CD4-positive, CD25-positive, alpha-beta regulatory T cell (primary cell): ENCODE results near the gene CNTN4. TPM values are rescaled to one million over a fixed set of nuclear protein-coding genes. Genes with fewer than 3 reads are reported as not detected.
"Not testable (repeated sequence)": the region's sequence is repeated elsewhere in the genome, so short reads cannot be mapped to it uniquely, and the experiment has no call there.

Source experiments
- ATAC-seq, 2 donors: fragments of 150-1000 bp; cut with Tn5 transposase; one replicate each; pipeline ENCODE4 v1.10.0; 2021; ENCODE audit warnings: low read depth in 2 of 2, moderate number of reproducible peaks in 2 of 2, moderate library complexity in 1 of 2
- DNase-seq, 3 donors: peaks; one replicate each; pipeline versions ENCODE4 v3.0.0 to v3.0.0-alpha.2; 2012 to 2022; ENCODE audit warnings: mixed read lengths in 1 of 3
- H3K27ac ChIP-seq: one replicate; pipeline ENCODE4 v1.7.0; 2013; ENCODE audit warnings: mild to moderate bottlenecking, low read length; ENCODE audit not compliant: insufficient read depth, poor library complexity, severe bottlenecking
- H3K27me3 ChIP-seq: one replicate; pipeline ENCODE4 v1.7.0; 2013; ENCODE audit warnings: low read length; ENCODE audit not compliant: control insufficient read depth, insufficient read depth
- H3K36me3 ChIP-seq: one replicate; pipeline ENCODE4 v1.7.0; 2013; ENCODE audit warnings: mild to moderate bottlenecking, low read length, moderate library complexity; ENCODE audit not compliant: control insufficient read depth, insufficient read depth
- H3K4me1 ChIP-seq: 2 replicates; pipeline ENCODE4 v1.7.0; 2013; ENCODE audit warnings: mild to moderate bottlenecking, low read length; ENCODE audit not compliant: insufficient read depth, control insufficient read depth, poor library complexity, severe bottlenecking
- H3K4me3 ChIP-seq: one replicate; pipeline ENCODE4 v1.7.0; 2013; ENCODE audit warnings: low read depth, mild to moderate bottlenecking, low read length, moderate library complexity
- H3K9me3 ChIP-seq, 2 experiments: 1 replicate in 1 of 2; 2 replicates in 1 of 2; pipeline ENCODE4 v1.7.0; 2013; ENCODE audit warnings: low read length in 2 of 2, mild to moderate bottlenecking in 1 of 2, moderate library complexity in 1 of 2; ENCODE audit not compliant: control insufficient read depth in 2 of 2
- H3K27ac Mint-ChIP-seq, 3 donors: one replicate each; pipeline ENCODE4 v1.8.0; 2020 to 2022; ENCODE audit warnings: mild to moderate bottlenecking in 3 of 3, mixed read lengths in 3 of 3, moderate library complexity in 2 of 3
- H3K27me3 Mint-ChIP-seq: one replicate; pipeline ENCODE4 v1.8.0; 2022; ENCODE audit warnings: mild to moderate bottlenecking, mixed read lengths
- H3K36me3 Mint-ChIP-seq: one replicate; pipeline ENCODE4 v1.8.0; 2020; ENCODE audit warnings: mixed read lengths
- H3K4me1 Mint-ChIP-seq, 4 donors: one replicate each; pipeline ENCODE4 v1.8.0; 2020 to 2022; ENCODE audit warnings: mixed read lengths in 4 of 4, mild to moderate bottlenecking in 1 of 4
- H3K4me3 Mint-ChIP-seq, 4 donors: one replicate each; pipeline ENCODE4 v1.8.0; 2020 to 2022; ENCODE audit warnings: mild to moderate bottlenecking in 4 of 4, mixed read lengths in 4 of 4, moderate library complexity in 3 of 4
- H3K9me3 Mint-ChIP-seq, 7 donors: one replicate each; pipeline ENCODE4 v1.8.0; 2020 to 2022; ENCODE audit warnings: mixed read lengths in 7 of 7, mild to moderate bottlenecking in 3 of 7, moderate library complexity in 2 of 7
- polyA plus RNA-seq, 4 donors: library from polyadenylated mRNA; unstranded; fragments of 300-500 nt; fragmentation: Illumina TruSeq; gene quantifications; one replicate each; pipeline ENCODE4 v1.2.3, GENCODE V29; 2021
- total RNA-seq: library from RNA; stranded (reverse); gene quantifications from one replicate; pipeline ENCODE4 v1.2.3, GENCODE V29; 2022

The CNTN4 gene
- total and polyA plus RNA-seq, 5 donors from 2014 or later = not detected

DNA sequence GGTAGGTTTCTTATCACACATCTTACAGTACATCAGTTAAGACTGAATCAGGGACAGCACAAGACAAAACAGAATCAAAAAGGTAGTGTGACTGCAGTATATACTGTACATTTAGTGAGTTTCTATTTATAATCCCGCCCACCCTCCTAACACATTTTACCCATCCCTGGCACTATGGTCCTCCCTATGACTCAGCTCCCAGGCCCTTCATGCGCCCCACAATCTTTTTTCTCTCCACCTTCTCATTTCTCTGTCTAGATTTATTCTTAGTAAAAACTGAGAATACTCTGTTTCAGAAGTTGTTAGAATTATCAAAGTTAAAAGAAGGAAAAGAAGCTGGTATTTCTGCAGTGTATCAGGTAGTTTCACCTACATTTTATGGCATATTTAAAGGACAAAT lies 427.3 kb downstream of the CNTN4 start:
- Histone ChIP-seq H3K27me3 (no peaks in the 10 kb centered on the region), H3K4me1 (no peaks in the 10 kb centered on the region), H3K9me3 (no peaks in the 10 kb centered on the region), H3K36me3 (no peaks in the 10 kb centered on the region), H3K27ac (no peak overlapping the region), H3K4me3 (no peak overlapping the region)
- DNase-seq (no peak), ATAC-seq (no peak)
- no peaks in the 10 kb centered on the region for H3K4me1 Mint-ChIP-seq
- no peak overlapping the region for H3K27ac Mint-ChIP-seq
- H3K36me3 Mint-ChIP-seq = no peaks in the 10 kb centered on the region
- no peak overlapping the region for H3K4me3 Mint-ChIP-seq
- peaks cover 0 to 16% (median 6%) of the 10 kb centered on the region in 7 donors for H3K9me3 Mint-ChIP-seq
- no peaks in the 10 kb centered on the region for H3K27me3 Mint-ChIP-seq

DNA sequence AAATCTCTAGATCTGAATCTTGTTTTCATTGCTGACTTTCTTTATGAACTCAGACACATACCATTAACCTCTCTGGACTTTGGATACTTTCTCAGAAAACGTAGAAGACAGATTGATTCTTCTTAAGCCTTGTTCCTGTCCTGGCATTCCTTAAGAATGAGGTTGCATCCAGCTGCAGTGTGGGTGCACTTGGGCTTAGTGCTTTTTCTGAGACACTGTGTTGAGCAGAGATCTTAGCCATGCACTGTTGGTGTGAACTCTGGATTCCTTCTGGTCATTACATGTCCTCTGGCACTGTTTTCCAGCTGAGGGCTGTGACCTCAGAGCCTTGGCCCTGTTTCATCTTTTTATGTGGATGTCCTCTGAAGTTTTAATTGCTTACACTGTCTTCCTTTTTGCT lies 428.3 kb downstream of the CNTN4 start:
- H3K27me3 ChIP-seq = no peaks in the 10 kb centered on the region
- Mint-ChIP-seq H3K4me1 (no peaks in the 10 kb centered on the region), H3K4me3 (no peak overlapping the region), H3K9me3 (peaks cover 0 to 17% (median 6%) of the 10 kb centered on the region in 7 donors), H3K27me3 (no peaks in the 10 kb centered on the region), H3K36me3 (no peaks in the 10 kb centered on the region), H3K27ac (no peak overlapping the region)
- ATAC-seq = no peak
- no peaks in the 10 kb centered on the region for H3K9me3 ChIP-seq
- H3K27ac ChIP-seq = no peak overlapping the region
- no peak overlapping the region for H3K4me3 ChIP-seq
- no peaks in the 10 kb centered on the region for H3K4me1 ChIP-seq
- H3K36me3 ChIP-seq = no peaks in the 10 kb centered on the region
- DNase-seq = no peak

DNA sequence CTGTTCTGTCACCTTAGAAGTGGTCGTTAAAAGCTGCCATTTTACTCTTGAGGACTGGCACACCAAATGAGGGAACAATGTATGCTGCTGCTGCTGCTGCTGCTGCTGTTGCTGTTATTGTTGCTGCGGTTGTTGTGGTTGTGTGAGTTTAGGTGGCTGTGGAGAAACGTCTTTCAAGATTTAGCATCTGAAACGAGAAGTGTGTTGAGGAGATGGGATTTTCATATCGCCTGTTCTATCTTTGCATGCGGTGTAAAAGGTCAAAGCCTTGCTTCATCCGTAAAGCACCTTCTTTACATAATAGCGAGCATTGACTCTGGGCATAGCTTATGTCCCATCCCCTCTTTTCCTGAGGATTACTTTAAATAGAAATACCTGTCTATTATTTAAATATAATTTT lies 428.7 kb downstream of the CNTN4 start:
- not testable (repeated sequence) for H3K4me3 ChIP-seq, H3K36me3 ChIP-seq, H3K9me3 ChIP-seq, H3K27ac ChIP-seq, H3K4me1 Mint-ChIP-seq, H3K27me3 Mint-ChIP-seq, DNase-seq, H3K27ac Mint-ChIP-seq, H3K36me3 Mint-ChIP-seq, H3K4me1 ChIP-seq, ATAC-seq, H3K4me3 Mint-ChIP-seq, H3K27me3 ChIP-seq
- H3K9me3 Mint-ChIP-seq = peaks cover 0 to 17% (median 6%) of the 10 kb centered on the region in 7 donors

DNA sequence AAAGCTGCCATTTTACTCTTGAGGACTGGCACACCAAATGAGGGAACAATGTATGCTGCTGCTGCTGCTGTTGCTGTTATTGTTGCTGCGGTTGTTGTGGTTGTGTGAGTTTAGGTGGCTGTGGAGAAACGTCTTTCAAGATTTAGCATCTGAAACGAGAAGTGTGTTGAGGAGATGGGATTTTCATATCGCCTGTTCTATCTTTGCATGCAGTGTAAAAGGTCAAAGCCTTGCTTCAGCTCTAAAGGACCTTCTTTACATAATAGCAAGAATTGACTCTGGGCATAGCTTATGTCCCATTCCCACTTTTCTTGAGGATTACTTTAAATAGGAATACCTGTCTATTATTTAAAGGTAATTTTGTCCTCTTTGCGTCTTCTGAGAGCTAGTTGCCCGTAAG lies 436.1 kb downstream of the CNTN4 start:
- not testable (repeated sequence) for H3K4me1 Mint-ChIP-seq, H3K36me3 ChIP-seq, DNase-seq, H3K4me3 Mint-ChIP-seq, H3K9me3 ChIP-seq, H3K4me1 ChIP-seq, H3K27me3 ChIP-seq, ATAC-seq, H3K9me3 Mint-ChIP-seq, H3K4me3 ChIP-seq, H3K27ac ChIP-seq, H3K27me3 Mint-ChIP-seq, H3K36me3 Mint-ChIP-seq, H3K27ac Mint-ChIP-seq

DNA sequence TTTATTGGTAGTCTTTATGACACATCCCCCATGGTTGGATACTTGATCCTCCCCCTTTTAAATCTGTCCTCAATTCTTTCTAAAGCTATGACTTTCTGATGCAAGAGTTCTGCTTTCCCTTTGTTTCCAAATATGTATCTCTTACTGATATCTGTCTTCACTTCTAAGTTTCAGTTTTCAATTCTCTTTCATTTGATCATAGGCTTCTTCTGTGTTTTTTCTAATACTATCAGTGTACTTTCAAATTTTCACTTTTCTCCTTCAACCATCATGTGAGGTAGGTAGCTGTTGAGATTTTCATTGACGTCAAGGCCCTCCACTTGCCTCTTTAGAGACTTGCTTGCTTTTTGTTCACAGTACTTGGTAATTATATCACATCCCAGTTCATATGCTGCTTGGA lies 436.5 kb downstream of the CNTN4 start:
- Histone ChIP-seq H3K36me3 (no peaks in the 10 kb centered on the region), H3K4me1 (no peaks in the 10 kb centered on the region), H3K27me3 (no peaks in the 10 kb centered on the region), H3K27ac (no peak overlapping the region), H3K4me3 (no peak overlapping the region), H3K9me3 (peaks cover 0 to 2% of the 10 kb centered on the region in 2 experiments)
- no peak overlapping the region for H3K27ac Mint-ChIP-seq
- no peaks in the 10 kb centered on the region for H3K36me3 Mint-ChIP-seq
- peaks cover 1 to 8% (median 4%) of the 10 kb centered on the region in 7 donors for H3K9me3 Mint-ChIP-seq
- ATAC-seq (no peak), DNase-seq (no peak)
- H3K27me3 Mint-ChIP-seq = no peaks in the 10 kb centered on the region
- no peak overlapping the region for H3K4me3 Mint-ChIP-seq
- no peaks in the 10 kb centered on the region for H3K4me1 Mint-ChIP-seq

DNA sequence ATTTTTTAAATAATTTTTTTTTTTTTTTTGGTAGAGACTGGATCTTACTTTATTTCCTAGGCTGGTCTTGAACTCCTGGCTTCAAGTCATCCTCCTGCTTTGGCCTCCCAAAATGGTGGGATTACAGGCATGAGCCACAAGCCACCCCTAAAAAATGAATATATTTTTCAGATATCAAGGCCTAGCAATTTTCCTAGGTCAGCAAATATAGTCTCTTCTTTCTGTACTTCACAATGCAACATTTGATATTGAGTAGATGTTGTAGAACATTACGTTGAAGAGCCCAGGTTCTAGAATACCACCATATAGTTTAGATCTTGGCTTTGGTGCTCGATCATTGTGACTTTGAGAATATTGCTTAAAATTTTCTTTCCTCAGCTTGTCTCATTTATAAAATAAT lies 437.9 kb downstream of the CNTN4 start:
- ATAC-seq = no peak
- peaks cover 1 to 8% (median 4%) of the 10 kb centered on the region in 7 donors for H3K9me3 Mint-ChIP-seq

DNA sequence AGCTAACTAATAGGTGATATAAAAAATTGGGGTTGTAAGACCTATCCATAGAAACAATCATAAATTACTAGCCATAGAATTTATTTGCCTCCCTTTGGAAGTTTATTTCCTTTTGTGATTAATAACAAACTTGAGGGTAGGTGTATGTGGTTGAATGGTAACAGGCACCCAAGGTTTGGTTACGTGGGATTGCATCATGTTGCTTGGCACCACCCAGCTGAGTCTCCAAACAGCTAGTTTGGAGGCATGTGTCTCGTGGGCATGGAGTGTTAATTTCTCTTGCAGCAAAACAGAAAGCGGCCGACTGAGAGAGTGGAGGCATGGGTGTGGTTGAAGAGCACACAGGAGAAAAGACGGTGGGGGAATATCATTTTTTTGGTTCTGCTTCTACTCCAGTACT lies 441.4 kb downstream of the CNTN4 start:
- no peaks in the 10 kb centered on the region for H3K27me3 ChIP-seq
- H3K27ac ChIP-seq = no peak overlapping the region
- H3K9me3 Mint-ChIP-seq = peaks cover 1 to 13% (median 4%) of the 10 kb centered on the region in 7 donors
- no peaks in the 10 kb centered on the region for H3K27me3 Mint-ChIP-seq
- no peaks in the 10 kb centered on the region for H3K36me3 Mint-ChIP-seq
- DNase-seq (no peak), ATAC-seq (no peak)
- H3K4me3 Mint-ChIP-seq = no peak overlapping the region
- H3K27ac Mint-ChIP-seq = no peak overlapping the region
- no peaks in the 10 kb centered on the region for H3K4me1 Mint-ChIP-seq
- peaks cover 0 to 2% of the 10 kb centered on the region in 2 experiments for H3K9me3 ChIP-seq
- no peak overlapping the region for H3K4me3 ChIP-seq
- H3K4me1 ChIP-seq = no peaks in the 10 kb centered on the region
- no peaks in the 10 kb centered on the region for H3K36me3 ChIP-seq

More for the DNA sequence above, 437.9 kb downstream of the CNTN4 start:
- no peak for DNase-seq
- Histone ChIP-seq H3K27me3 (no peaks in the 10 kb centered on the region), H3K9me3 (peaks cover 0 to 2% of the 10 kb centered on the region in 2 experiments), H3K36me3 (no peaks in the 10 kb centered on the region), H3K27ac (no peak overlapping the region), H3K4me3 (no peak overlapping the region), H3K4me1 (no peaks in the 10 kb centered on the region)
- Mint-ChIP-seq H3K27ac (no peak overlapping the region), H3K4me3 (no peak overlapping the region), H3K27me3 (no peaks in the 10 kb centered on the region), H3K4me1 (no peaks in the 10 kb centered on the region), H3K36me3 (no peaks in the 10 kb centered on the region)

DNA sequence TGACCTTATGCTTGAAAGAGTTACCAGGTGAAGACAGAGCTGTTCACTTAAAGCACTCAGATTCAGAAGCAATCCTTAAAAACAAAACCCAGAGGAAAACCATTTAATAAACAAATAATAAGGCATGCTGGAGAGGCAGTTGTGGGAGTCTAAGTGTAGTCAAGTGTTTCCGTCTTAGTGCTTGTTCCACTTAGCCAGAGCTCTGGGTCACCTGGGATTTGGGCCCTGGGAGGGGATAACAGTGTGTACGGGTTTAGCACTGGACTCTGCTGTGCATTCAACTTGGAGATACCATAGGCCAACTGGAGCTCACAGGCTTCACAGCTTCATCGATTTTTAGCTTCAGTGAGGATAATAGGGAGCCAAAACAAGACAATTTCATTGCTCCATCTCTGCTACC lies 444.6 kb downstream of the CNTN4 start:
- Mint-ChIP-seq H3K27ac (no peak overlapping the region), H3K36me3 (no peaks in the 10 kb centered on the region)
- H3K36me3 ChIP-seq = no peaks in the 10 kb centered on the region

More for the DNA sequence above, 444.6 kb downstream of the CNTN4 start:
- Mint-ChIP-seq H3K4me1 (no peaks in the 10 kb centered on the region), H3K9me3 (peaks cover 1 to 19% (median 5%) of the 10 kb centered on the region in 7 donors), H3K4me3 (no peak overlapping the region), H3K27me3 (no peaks in the 10 kb centered on the region)
- ATAC-seq (no peak), DNase-seq (no peak)
- Histone ChIP-seq H3K9me3 (no peaks in the 10 kb centered on the region), H3K27ac (no peak overlapping the region), H3K4me3 (no peak overlapping the region), H3K27me3 (no peaks in the 10 kb centered on the region), H3K4me1 (no peaks in the 10 kb centered on the region)
